ENCODE data around the gene CDC42BPG. TPM values are rescaled to one million over a fixed set of nuclear protein-coding genes. Genes with fewer than 3 reads are reported as not detected.

The CDC42BPG gene
- 0.34 and 0.43 TPM in 2 replicates for total RNA-seq

GRCh38 chr11:64844330-64845128 lies at the start of gene CDC42BPG:
TSS of gene CDC42BPG (minus strand) at chr11:64844653. CDS start at chr11:64844569, 84 bp downstream.

GRCh38 chr11:64878494-64879243 lies 34.2 kb upstream of the CDC42BPG start, which contains the start of gene EHD1:
TSS of gene EHD1 (minus strand) at chr11:64878621. CDS start at chr11:64878464, 157 bp downstream.

GRCh38 chr11:64810271-64810890 lies 34.1 kb downstream of the CDC42BPG start, which contains the start of gene MEN1:
TSS of gene MEN1 (minus strand) at chr11:64810551. CDS start at chr11:64810109, 442 bp downstream.

GRCh38 chr11:64803158-64803845 lies 41.2 kb downstream of the CDC42BPG start, which contains the start of gene MAP4K2:
TSS of gene MAP4K2 (minus strand) at chr11:64803214. CDS start at chr11:64803149, 65 bp downstream.

GRCh38 chr11:64778473-64779298 lies 65.8 kb downstream of the CDC42BPG start, which contains the start of gene SF1:
TSS of gene SF1 (minus strand) at chr11:64778542. CDS start at chr11:64778392, 150 bp downstream.

Other genes starting within 250 kb of the CDC42BPG start
- not detected in 2 replicates for gene NRXN2, start 121.5 kb downstream of the CDC42BPG start, total RNA-seq
- 3.0 and 3.4 TPM in 2 replicates for gene RASGRP2, start 100.5 kb downstream of the CDC42BPG start, total RNA-seq
- gene PYGM, start 84.7 kb downstream of the CDC42BPG start, total RNA-seq = 0.11 and 0.26 TPM in 2 replicates
- gene SF1, start 66.1 kb downstream of the CDC42BPG start, total RNA-seq = 54.5 and 89.6 TPM in 2 replicates
- gene MAP4K2, start 41.4 kb downstream of the CDC42BPG start, total RNA-seq = 47.9 and 67.0 TPM in 2 replicates
- gene MEN1, start 34.1 kb downstream of the CDC42BPG start, total RNA-seq = 10.8 and 14.8 TPM in 2 replicates
- 19.3 and 24.4 TPM in 2 replicates for gene EHD1, start 34.0 kb upstream of the CDC42BPG start, total RNA-seq
- gene ATG2A, start 72.6 kb upstream of the CDC42BPG start, total RNA-seq = 8.8 and 13.9 TPM in 2 replicates
- 5.0 and 9.2 TPM in 2 replicates for gene PPP2R5B, start 80.0 kb upstream of the CDC42BPG start, total RNA-seq
- not detected in 2 replicates for gene GPHA2, start 91.2 kb upstream of the CDC42BPG start, total RNA-seq
- gene MAJIN, start 127.5 kb upstream of the CDC42BPG start, total RNA-seq = not detected in 2 replicates
- gene BATF2, start 152.3 kb upstream of the CDC42BPG start, total RNA-seq = 0.52 and 0.54 TPM in 2 replicates
- 124 and 130 TPM in 2 replicates for gene ARL2, start 169.5 kb upstream of the CDC42BPG start, total RNA-seq
- gene SNX15, start 182.8 kb upstream of the CDC42BPG start, total RNA-seq = 7.5 and 9.9 TPM in 2 replicates
- gene SAC3D1, start 196.6 kb upstream of the CDC42BPG start, total RNA-seq = 4.1 and 5.3 TPM in 2 replicates
- gene NAALADL1, start 213.9 kb upstream of the CDC42BPG start, total RNA-seq = 11.5 and 12.8 TPM in 2 replicates
- 1.5 and 2.0 TPM in 2 replicates for gene CDCA5, start 239.4 kb upstream of the CDC42BPG start, total RNA-seq
- 16.4 and 20.7 TPM in 2 replicates for gene ZFPL1, start 239.6 kb upstream of the CDC42BPG start, total RNA-seq

Data from dermis lymphatic vessel endothelial cell (primary cell).